GM10266 (cell line): ENCODE data around the gene ALDH3B1.

Source experiments
- DNase-seq: peaks from one replicate; pipeline ENCODE4 v3.0.0; 2012; ENCODE audit errors: extremely low spot score
- CTCF ChIP-seq: IDR thresholded peaks from 2 replicates; pipeline ENCODE4 v1.5.1; 2012; ENCODE audit warnings: mild to moderate bottlenecking, low read depth; ENCODE audit not compliant: control insufficient read depth, insufficient read depth; ENCODE audit errors: missing control alignments

The ALDH3B1 gene

GRCh38 chr11:68052137-68052873 lies 42.2 kb downstream of the ALDH3B1 start:
- DNase-seq: no peak
- TF ChIP-seq CTCF: no peak

GRCh38 chr11:68053117-68053516 lies 43.0 kb downstream of the ALDH3B1 start:
- no peak for DNase-seq
- TF ChIP-seq CTCF: no peak

- no peak for DNase-seq
- TF ChIP-seq CTCF: no peak
These were observed 44.1 kb downstream of the ALDH3B1 start for GRCh38 chr11:68053981-68054812.

- no peak for TF ChIP-seq CTCF
- DNase-seq: no peak
These were observed 46.5 kb downstream of the ALDH3B1 start for GRCh38 chr11:68056317-68057285.

GRCh38 chr11:68057807-68058206 lies 47.7 kb downstream of the ALDH3B1 start:
- no peak for DNase-seq
- TF ChIP-seq CTCF: no peak

- DNase-seq: no peak
- TF ChIP-seq CTCF: no peak
These were observed 51.4 kb downstream of the ALDH3B1 start for GRCh38 chr11:68061508-68061907.

- no peak for DNase-seq
- no peak for TF ChIP-seq CTCF
These were observed 54.8 kb downstream of the ALDH3B1 start for GRCh38 chr11:68064926-68065325.
